ENCODE measurements around the gene PTBP1. TPM values are rescaled to one million over a fixed set of nuclear protein-coding genes. Genes with fewer than 3 reads are reported as not detected.

PTBP1 gene
- total RNA-seq, 1 experiment from 2014 or later = 510 TPM

DNA sequence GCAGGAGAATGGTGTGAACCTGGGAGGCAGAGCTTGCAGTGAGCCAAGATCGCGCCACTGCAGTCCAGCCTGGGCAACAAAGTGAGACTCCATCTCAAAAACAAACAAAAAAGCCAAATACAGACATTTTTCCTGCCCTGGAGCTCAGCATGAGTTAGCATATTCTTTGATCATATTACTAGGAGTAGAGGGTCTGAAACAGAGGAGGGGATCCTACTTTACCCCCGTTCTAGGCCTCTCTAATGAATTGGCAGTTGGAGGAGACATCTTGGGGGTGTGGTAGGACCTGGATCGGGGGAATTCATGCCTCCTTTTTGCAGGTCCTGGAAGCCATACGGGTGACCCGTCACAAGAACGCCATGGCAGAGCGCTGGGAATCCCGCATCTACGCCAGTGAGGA is 34.1 kb upstream of the PTBP1 start:
- intact Hi-C loops (cut with micrococcal nuclease; ENCODE audit: unreplicated experiment) = no loop called here
- CTCF ChIA-PET = no interaction called here
- H3K36me3 ChIP-seq (ENCODE audit: control insufficient read depth, insufficient read depth, low read length) = peaks cover 8% of the 10 kb centered on the region
- H3K27me3 ChIP-seq (replicated peaks; ENCODE audit: control insufficient read depth, insufficient read depth, low read length) = no peaks in the 10 kb centered on the region
- H3K36me3 Mint-ChIP-seq (ENCODE audit: insufficient read depth, unreplicated experiment) = peaks cover 59% of the 10 kb centered on the region
- TF ChIP-seq, protein P1, sequence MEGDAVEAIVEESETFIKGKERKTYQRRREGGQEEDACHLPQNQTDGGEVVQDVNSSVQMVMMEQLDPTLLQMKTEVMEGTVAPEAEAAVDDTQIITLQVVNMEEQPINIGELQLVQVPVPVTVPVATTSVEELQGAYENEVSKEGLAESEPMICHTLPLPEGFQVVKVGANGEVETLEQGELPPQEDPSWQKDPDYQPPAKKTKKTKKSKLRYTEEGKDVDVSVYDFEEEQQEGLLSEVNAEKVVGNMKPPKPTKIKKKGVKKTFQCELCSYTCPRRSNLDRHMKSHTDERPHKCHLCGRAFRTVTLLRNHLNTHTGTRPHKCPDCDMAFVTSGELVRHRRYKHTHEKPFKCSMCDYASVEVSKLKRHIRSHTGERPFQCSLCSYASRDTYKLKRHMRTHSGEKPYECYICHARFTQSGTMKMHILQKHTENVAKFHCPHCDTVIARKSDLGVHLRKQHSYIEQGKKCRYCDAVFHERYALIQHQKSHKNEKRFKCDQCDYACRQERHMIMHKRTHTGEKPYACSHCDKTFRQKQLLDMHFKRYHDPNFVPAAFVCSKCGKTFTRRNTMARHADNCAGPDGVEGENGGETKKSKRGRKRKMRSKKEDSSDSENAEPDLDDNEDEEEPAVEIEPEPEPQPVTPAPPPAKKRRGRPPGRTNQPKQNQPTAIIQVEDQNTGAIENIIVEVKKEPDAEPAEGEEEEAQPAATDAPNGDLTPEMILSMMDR (IDR thresholded peaks at IDR 0.05; ENCODE audit: insufficient read depth in 1 of 2, low read depth in 1 of 2, low read length in 1 of 2, severe bottlenecking in 1 of 2, unreplicated experiment in 1 of 2) = no peak
- H3K4me1 ChIP-seq = no peaks in the 10 kb centered on the region
- H3K9me3 ChIP-seq = no peaks in the 10 kb centered on the region
- no peaks in the 10 kb centered on the region for H3K4me1 Mint-ChIP-seq (ENCODE audit: low read depth, unreplicated experiment)
- H3K9me3 Mint-ChIP-seq (ENCODE audit: unreplicated experiment) = no peaks in the 10 kb centered on the region
- no peak for DNase-seq
- H3K4me3 ChIP-seq (ENCODE audit: low read depth, low read length) = no peak overlapping the region
- POLR2A ChIA-PET = interaction anchor here (0.7 kb wide), 1 partner anchor 10 kb away, joined by 3 read pairs; no protein-coding TSS in a partner anchor
- BruUV-seq (replicated peaks) = no TSS peak
- H3K27ac Mint-ChIP-seq (ENCODE audit: unreplicated experiment) = no peak overlapping the region
- H3K27me3 Mint-ChIP-seq (ENCODE audit: insufficient read depth, unreplicated experiment) = no peaks in the 10 kb centered on the region
- no peak overlapping the region for H3K4me3 Mint-ChIP-seq (ENCODE audit: unreplicated experiment)

DNA sequence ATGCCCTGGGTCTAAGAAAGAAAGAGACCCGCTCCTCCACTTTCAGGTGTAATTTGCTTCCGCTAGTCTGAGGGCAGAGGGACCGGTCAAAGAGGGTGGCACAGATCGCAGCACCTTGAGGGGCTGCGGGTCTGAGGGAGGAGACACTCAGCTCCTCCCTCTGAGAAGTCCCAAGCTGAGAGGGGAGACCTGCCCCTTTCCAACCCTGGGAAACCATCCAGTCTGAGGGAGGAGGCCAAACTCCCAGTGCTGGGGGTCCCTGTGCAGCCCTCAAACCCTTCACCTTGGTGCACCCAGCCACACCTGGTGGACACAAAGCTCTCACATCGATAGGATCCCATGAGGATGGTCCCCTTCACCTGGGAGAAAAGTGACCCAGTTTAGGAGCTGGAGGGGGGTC is 33.4 kb upstream of the PTBP1 start:
- Mint-ChIP-seq H3K27me3 (ENCODE audit: insufficient read depth, unreplicated experiment) (no peaks in the 10 kb centered on the region), H3K9me3 (ENCODE audit: unreplicated experiment) (no peaks in the 10 kb centered on the region), H3K36me3 (ENCODE audit: insufficient read depth, unreplicated experiment) (peaks cover 52% of the 10 kb centered on the region), H3K4me1 (ENCODE audit: low read depth, unreplicated experiment) (no peaks in the 10 kb centered on the region), H3K27ac (ENCODE audit: unreplicated experiment) (no peak overlapping the region), H3K4me3 (ENCODE audit: unreplicated experiment) (no peak overlapping the region)
- intact Hi-C loops (cut with micrococcal nuclease; ENCODE audit: unreplicated experiment) = no loop called here
- ChIA-PET CTCF (no interaction called here), POLR2A (interaction anchor here (0.5 to 0.7 kb wide), 2 partner anchors 10 to 11 kb away, joined by 3 to 5 read pairs; no protein-coding TSS in a partner anchor)
- H3K27me3 ChIP-seq (replicated peaks; ENCODE audit: control insufficient read depth, insufficient read depth, low read length) = no peaks in the 10 kb centered on the region
- no peaks in the 10 kb centered on the region for H3K4me1 ChIP-seq
- no peak overlapping the region for H3K4me3 ChIP-seq (ENCODE audit: low read depth, low read length)
- TF ChIP-seq, protein P1 (IDR thresholded peaks at IDR 0.05; ENCODE audit: insufficient read depth in 1 of 2, low read depth in 1 of 2, low read length in 1 of 2, severe bottlenecking in 1 of 2, unreplicated experiment in 1 of 2) = no peak
- TSS peak; percentile 72 for BruUV-seq (replicated peaks)
- H3K36me3 ChIP-seq (ENCODE audit: control insufficient read depth, insufficient read depth, low read length) = peaks cover 5% of the 10 kb centered on the region
- no peak for DNase-seq
- no peaks in the 10 kb centered on the region for H3K9me3 ChIP-seq

DNA sequence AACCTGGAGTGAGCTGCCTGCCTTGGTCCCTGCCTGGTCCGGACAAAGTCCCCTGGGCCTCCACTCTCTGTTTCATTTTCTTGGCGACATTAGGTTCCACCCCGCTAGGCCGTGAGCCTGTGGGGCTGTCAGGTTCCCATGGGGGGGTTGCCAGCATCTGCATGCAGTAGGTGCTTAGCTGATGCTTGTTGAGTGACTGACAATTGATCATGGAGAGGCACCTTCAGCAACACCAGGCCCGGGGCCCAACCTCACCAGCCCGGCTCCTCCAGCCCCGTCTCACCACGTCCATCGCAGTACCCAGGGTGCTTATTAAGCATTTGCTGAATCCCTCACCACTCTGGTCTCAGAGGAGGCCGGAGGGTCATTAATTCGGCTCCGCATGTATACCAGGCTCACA is 33.0 kb upstream of the PTBP1 start:
- Histone ChIP-seq H3K4me3 (ENCODE audit: low read depth, low read length) (no peak overlapping the region), H3K9me3 (no peaks in the 10 kb centered on the region), H3K4me1 (no peaks in the 10 kb centered on the region), H3K27me3 (replicated peaks; ENCODE audit: control insufficient read depth, insufficient read depth, low read length) (no peaks in the 10 kb centered on the region), H3K36me3 (ENCODE audit: control insufficient read depth, insufficient read depth, low read length) (peaks cover 5% of the 10 kb centered on the region)
- no peak for DNase-seq
- Mint-ChIP-seq H3K4me1 (ENCODE audit: low read depth, unreplicated experiment) (no peaks in the 10 kb centered on the region), H3K4me3 (ENCODE audit: unreplicated experiment) (no peak overlapping the region), H3K36me3 (ENCODE audit: insufficient read depth, unreplicated experiment) (peaks cover 48% of the 10 kb centered on the region), H3K27me3 (ENCODE audit: insufficient read depth, unreplicated experiment) (no peaks in the 10 kb centered on the region), H3K9me3 (ENCODE audit: unreplicated experiment) (no peaks in the 10 kb centered on the region), H3K27ac (ENCODE audit: unreplicated experiment) (no peak overlapping the region)
- TF ChIP-seq, protein P1 (IDR thresholded peaks at IDR 0.05; ENCODE audit: insufficient read depth in 1 of 2, low read depth in 1 of 2, low read length in 1 of 2, severe bottlenecking in 1 of 2, unreplicated experiment in 1 of 2) = no peak
- POLR2A ChIA-PET = interaction anchor here (0.5 kb wide), 1 partner anchor 11 kb away, joined by 5 read pairs; no protein-coding TSS in a partner anchor
- CTCF ChIA-PET = no interaction called here
- no TSS peak for BruUV-seq (replicated peaks)
- intact Hi-C loops (cut with micrococcal nuclease; ENCODE audit: unreplicated experiment) = no loop called here
